GM18909 (cell line): ENCODE data around the gene TRPM2.
A peak's percentile ranks its signal among the peaks of the same experiment; 100 is the strongest.
"Not testable (repeated sequence)": the region's sequence is repeated elsewhere in the genome, so short reads cannot be mapped to it uniquely, and the experiment has no call there.

Experiments
- ATAC-seq: cut with Tn5 transposase; IDR thresholded peaks from one replicate; pipeline ENCODE4 v1.9.1; 2021; ENCODE audit warnings: mild to moderate bottlenecking; ENCODE audit not compliant: unreplicated experiment, poor library complexity

The TRPM2 gene

DNA sequence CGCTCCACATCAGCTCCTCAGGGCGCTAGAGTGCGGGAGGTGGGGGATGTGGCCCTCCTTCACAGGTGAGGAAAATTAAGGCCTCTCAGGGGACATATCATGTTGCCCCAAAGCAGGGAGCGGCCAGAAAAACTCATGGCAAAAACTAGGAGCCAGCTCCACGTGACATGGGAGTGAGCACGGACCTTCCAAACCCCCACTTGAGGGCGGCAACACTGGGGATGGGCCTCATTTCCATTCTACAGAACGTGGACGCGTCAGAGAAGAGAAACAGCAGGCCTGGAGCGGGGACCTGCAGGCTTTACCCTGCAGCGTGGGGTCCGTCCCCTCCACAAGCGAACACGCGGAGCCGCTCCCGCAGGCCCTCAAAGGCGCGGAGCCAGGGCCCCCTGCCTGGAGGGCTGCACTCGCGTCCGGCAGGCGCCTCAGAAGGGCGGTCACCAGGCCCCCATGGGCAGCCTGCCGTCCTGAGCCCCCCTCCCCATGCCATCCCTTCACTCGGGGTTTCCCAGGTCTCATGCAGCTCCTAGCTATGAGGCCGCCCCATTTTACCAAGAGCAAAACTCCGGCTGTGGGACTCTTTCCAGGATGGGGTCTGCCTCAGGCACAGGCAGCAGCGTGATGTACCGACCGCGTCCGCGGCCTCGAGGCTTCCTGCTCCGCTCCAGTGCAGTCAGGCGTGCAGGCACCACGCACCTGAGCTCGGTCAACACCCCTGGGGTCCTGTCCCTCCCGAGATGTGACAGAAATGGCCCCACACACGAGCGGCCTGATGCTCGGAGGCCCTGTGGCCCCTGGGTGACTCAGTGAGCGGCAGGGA lies 19.7 kb upstream of the TRPM2 start:
- ATAC-seq, result no peak

DNA sequence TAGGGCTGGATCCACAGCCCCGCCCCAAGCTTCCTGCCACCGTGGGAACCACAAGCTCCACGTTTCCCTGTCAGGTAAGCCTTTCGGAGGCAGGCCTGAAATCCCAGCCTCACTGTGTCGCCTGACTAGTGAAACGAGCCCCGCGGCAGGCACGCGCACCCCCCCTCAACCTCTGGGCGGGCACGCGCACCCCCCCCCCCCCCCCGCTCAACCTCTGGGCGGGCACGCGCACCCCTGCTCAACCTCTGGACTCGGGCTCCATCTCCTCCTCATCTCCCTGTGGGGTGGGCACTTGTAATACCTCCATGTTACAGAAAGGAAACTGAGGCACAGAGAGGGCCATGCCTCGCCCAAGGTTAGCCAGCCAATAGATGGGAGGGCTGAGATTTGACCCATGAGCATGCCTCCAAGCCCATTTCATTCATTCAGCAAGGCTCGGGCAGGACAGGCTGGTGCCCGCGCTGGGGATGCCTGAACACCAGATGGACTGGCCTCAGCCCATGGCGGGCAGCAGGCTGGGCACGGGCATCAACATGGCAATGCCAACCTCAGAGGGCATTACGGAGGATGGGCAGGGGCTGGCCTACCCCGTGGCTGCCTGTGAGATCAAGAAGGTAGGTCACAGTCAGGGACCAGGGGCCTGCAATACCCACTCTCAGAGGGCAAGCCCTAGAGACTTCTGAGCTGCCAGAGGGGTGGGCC lies 18.9 kb upstream of the TRPM2 start:
- ATAC-seq, result no peak

DNA sequence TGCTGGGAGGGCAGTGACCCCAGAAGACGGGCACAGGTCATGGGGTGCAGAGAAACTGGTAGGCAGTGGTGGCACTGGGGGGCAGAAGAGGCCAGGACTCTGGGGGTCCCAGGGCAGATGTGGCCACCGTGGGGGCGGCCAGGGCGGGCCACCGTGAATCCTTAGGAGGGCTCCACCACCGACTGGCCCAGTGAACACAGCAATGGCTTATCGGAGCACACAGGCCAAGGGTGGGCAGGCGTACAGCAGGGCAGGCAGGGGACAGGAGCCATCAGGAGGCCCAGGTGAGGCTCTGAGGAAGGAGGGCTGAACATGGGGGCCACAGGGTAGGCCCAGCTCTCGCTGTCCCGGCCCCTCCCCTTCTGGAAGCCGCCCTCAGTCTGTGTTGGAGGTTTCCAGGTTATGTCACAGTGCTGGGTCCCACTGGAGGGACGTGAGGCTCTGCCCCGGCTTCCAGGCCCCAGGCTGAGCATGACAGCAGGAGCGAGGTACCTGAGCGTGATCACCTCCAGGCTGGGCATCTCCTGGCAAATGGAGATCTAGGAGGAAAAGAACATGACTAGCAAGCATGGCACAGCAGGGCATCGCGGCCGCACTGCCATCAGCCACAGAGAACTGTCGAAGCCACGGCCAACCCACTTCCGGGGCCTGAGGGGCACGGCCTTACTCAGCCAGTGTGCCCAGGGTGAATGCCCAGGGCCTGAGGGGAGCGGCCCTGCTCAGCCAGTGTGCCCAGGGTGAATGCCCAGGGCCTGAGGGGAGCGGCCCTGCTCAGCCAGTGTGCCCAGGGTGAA lies 18.0 kb upstream of the TRPM2 start:
- no peak for ATAC-seq

DNA sequence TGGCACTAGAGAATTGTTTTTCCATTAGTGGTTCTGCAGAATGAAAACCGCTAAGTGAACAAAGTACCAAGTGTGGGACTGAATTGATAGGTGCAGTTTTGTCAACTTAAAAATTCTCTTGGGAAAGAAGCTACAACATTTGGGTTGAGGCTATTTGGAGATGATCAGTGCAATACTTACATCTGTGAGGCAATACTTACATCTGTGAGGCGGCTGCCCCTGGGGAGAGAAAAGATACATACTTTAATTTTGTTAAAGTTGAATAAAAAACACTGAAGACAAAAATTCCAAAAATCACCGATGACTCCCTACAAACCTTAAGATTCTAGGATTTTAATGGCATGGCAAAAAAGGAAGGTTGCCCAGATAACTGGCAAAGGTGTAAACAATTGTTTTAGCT lies 16.0 kb upstream of the TRPM2 start:
- no peak for ATAC-seq

DNA sequence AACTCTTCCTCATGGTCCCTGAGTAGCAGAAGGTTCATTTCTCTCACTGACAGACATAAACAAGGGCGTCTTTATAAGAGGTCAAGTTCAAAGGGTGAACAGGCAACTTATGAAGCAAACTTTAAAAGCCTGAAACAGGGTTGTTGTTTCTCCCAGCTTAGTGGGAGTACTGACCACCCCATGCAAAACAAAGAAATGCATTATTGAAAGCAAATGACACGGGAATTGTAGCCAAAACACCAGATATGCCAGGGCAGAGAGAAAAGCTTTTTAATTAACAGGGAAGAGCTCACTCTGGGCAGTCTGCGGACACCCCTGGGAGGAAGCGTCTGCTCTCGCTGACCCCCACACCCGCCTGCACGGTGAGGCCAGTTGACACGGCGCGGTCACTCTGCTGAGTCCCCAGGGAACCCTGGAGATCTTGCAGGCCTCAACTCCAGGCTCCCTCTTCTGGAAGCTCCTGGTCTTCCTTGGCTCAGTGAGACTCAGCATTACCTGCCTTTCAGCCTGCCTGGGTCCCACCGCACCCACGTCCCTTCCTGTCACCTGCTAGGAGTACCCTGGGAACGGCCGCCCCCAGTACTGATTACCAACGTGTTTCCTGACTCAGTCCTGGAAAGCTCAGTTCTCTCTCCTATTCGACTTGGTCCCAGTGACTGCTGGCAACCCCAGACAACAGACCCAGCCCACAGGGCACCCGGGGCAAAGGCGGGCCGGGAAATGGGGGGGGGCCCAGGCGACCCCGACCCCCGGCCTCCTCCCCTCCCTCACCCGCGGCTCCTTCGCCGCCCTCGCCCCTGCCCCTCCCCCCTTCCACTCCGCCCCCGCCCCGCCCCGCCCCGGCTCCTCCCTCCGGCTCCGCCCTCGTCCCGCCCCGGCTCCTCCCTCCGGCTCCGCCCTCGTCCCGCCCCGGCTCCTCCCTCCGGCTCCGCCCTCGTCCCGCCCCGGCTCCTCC lies 15.2 kb upstream of the TRPM2 start:
- no peak for ATAC-seq

DNA sequence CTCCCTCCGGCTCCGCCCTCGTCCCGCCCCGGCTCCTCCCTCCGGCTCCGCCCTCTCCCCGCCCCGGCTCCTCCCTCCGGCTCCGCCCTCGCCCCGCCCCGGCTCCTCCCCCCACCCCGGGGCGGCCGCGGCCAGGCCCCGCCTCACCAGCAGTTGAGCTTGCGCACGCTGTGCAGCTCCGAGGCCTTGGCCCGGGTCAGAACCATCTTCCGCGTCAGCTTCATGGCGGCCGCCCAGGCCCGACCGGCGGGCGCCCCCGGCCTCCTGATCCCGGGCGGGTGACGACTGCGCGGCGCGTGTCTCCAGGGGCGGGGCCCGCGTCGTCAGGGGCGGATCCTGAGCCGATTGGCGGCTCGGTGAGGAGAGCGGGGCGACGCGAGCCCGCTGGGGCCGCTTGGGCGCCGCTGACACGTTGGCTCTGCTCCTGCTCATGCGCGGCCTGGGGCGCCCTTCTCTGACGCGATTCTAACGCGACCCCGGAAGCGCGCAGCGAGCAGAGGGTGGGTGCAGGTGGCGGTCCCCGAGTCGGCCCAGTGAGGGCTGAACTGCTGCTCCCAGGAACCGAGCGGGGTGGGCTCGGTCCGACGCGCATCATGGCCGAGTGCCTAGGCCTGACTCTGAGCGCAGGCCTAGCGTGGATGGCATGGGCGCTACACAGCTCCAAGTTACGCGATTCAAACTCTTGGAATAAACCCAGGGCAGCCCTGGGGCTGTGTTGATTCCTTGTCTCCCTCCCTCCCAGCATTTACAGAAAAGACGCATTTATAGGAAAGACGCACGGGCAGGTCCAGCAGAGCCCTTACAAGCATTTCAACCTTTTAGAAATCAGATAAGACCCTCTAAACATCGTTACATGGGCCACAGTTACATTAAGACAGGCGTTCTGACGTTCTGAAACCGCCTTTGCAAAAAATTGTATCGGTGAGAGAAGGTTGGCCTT lies 14.2 kb upstream of the TRPM2 start, which contains the start of gene CFAP410:
CFAP410 (minus strand) TSS at position 420 of the 940 bp plus-strand sequence; CDS start at position 224, 196 bp downstream.
- peak; percentile 86 for ATAC-seq

DNA sequence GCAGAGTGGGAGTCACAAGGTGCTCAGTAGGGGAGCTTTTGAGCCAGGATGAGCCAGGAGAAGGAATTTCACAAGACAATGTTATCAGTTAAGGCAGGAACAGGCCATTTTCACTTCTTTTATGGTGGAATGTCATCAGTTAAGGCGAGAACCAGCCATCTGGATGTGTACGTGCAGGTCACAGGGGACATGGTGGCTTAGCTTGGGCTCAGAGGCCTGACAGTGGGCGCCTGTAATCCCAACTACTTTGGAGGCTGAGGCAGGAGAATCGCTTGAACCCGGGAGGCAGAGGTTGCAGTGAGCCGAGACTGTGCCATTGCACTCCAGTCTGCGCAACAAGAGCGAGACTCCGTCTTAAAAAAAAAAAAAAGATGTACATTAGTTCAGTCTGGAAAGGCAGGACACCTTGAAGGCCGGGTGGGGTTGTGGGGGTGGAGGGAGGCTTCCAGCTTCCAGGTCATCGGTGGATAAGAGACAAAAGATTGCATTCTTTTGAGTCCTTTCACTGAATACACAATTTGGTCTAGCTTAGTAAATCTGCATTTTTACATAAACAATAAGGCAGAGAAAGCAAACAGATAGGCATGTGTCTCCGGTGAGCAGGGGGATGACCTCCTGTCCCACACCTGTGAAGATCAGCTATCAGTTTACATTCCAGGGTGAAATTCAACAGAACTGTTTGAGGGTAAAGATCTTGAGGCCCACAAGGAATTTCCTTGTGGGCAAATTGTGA lies 11.5 kb upstream of the TRPM2 start:
- not testable (repeated sequence) for ATAC-seq

DNA sequence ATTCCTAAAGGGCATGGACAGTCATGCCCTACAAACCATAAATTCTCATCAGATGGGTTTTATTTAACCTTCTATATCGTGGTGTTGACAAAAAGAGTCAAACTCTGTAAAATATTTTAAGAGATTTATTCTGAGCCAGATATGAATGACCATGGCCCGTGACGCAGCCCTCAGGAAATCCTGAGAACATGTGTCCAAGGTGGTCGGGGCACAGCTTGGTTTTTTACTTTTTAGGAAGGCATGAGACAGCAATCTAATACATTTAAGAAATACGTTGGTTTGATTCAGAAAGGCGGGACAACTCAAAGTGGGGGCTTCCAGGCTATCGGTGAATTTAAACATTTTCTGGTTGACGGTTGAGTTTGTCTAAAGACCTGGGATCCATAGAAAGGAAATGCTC lies 10.4 kb upstream of the TRPM2 start:
- not testable (repeated sequence) for ATAC-seq

DNA sequence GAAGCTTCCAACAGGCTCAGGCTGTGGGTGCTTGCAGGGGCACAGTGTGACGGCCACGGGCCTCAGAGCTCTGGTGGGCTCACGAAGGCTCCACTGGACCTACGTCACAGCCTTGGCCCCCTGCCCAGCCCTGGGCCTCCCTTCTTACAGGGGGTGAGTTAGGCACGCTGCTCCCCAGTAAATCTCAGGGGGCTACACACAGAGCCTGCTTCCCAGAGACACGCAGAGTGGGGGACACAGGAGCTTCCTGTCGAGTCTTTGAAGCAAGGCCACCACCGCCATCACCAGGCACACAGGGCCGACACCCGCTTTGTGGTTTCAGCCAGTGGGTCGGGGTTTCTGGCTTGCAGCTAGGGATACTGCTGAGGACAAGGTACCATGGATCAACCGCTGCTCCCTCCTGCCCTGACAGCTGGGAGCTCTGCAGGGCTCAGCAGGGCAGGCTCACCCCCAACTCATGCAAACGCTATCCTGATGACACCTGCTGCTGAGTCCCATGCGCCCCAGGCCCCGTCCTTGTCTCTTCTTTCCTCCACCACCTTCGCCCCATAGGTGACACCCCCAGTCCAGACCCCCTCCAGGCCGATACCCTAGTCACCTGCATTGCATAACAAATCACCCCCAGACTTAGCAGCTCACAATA lies 8.8 kb upstream of the TRPM2 start:
- no peak for ATAC-seq

DNA sequence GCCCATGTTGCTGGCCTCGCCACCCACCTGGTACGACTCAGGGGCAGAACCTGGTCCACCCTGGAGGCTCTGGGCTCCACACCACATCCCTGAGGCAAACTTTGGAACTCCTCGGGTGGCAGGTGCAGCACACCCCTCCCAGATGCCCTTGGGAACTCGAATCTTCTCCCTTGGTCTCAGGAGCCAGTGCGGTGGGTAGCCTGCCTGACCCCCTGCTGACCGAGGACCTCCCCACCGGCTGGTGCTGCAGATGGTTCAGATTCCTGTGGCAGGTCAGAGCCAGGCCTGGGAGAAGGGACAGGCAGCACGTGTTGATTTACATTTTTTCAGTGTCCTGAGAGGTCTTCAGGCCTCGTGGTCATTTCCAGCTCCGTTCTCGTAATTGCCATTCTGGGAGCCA lies 7.9 kb upstream of the TRPM2 start:
- no peak for ATAC-seq

DNA sequence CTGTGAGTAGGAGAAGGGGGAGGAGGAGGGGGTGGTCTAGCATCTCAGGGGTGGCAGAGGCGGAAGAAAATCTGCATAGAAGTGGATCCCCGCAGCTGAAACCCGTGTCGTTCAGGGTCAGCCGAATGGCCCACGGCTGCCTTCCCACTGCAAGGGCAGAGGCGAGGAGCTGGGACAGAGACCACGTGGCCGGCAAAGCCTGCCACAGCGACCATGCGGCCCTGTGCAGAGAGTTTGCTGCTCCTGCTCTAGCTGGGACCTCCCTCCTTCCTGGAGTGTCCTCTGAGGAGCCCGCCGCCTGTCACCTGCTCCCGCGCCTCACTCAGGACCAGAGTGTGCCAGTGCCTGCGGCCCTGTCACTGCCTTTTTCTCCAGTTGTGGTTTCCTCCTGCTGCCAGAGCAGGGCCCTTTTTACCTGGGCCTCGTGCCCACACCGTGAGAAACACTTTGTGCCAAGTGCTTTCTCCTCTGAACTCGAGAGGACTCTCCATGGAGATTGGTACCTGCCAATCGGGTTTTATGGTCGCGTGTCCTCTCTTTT lies 5.4 kb upstream of the TRPM2 start:
- ATAC-seq, result no peak

DNA sequence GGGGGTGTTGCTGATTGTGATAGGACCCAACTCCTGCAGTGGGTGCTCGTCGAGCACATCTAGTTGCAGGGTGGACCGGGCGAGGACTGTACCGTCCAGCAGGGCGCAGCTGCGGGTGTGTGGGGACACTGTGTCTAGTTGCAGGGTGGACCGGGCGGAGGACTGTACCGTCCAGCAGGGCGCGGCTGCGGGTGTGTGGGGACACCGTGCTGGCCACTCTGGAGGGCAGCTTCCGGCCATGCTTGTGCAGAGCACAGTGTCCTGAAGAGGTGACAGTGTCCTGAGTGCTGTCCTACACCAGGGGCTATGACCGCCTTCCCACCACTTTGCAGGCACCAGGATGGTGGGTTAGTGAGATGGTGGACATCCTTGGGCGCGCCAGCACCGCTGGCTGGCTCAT lies 4.6 kb upstream of the TRPM2 start:
- ATAC-seq, result no peak

DNA sequence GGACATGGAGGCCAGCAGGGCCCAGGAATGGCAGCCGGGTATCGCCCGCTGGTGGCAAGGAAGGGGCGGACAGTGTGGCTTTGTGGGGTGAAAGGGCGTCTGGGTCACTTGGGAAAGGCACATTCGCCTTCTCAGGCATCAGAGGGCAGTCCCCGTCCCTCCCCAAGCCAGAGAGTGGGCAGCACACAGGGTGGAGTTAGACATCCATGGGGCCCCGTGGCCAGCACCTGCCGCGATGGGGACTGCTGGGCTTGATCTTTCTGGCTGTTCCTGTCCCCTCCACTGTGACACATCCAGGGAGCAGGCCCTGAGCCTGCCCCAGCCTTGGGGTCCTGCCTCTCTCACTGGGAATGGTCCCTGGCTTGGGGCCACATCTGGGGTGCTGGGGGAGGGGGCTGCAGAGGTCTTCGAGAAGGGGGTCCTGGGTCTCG lies 4.0 kb upstream of the TRPM2 start:
- ATAC-seq, result no peak

DNA sequence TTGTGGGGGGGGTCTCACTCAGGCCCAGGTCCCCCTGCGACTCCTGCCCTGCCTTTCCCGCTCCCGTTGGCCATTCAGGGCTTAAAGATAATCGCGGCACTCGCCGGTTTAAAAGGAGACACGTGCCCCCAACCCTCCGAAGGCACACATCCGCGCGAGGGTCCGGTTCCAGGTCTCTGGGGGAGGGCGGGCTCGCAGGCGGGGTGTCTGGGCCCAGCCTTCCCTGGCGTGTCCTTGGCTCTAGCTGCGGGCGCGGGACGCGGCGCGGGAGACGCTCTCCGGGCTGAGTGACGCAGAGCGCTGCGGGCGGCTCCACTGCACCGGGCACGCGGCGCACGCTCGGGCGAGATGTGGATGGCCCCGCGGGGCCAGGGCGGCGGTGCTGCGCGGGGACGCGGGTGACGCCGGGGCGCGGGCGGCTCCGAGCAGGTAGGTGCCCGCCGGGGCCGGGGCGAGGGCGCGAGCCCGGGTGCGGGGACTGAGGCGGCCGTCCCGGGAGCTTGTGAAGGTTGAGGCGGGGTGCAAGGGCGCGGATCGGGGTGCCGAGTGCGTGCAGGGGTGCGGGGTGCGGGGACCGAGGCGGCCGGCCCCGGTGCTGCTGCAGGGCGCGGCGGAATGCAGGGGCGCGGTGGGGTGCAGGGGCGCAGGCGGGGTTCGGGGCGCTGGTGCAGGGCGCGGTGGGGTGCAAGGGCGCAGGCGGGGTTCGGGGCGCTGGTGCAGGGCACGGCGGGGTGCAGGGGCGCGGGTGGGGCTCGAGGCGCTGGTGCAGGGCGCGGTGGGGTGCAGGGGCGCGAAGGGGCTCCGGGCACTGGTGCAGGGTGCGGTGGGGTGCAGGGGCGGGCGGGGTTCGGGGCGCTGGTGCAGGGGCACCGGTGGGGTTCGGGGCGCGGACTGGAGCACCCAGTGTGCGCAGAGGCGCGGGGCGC lies 3.3 kb upstream of the TRPM2 start:
- ATAC-seq, result no peak

DNA sequence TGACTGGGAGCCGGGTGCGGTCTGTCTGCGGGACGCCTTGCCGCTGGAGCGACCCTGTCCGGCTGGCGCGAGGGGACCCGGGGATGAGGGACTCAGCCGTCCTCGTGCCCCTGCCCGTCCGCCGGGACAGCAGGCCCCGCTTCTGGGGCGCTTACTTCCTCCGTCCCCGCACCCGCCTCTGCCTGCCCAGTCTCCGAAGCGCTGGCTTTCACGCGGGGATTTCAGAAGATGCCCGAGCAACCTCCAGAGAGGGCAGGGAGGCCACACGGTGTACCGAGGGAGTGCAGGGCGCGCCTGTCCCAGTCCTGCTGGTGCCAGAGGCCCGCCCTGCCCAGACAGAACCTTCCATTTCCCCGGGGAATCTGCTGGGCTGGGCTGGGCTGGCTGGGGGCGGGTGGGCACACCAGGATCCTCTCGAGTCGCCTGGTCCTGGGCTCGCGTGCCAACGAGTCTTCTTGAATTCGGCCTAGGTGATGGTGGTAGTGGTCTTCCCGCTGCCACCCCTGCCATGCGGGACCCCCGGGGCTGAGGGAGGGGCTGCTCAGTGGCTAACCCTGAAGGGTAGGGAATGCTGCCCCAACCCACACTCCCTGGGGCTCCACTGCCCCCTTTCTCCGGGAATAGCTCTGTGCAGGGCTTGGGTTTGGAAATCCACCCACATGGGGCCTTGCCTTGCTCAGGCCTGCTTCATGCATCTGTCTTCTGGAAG lies 2.5 kb upstream of the TRPM2 start:
- ATAC-seq, result no peak
